Activated naive CD4-positive, alpha-beta T cell treated with anti-CD3 and anti-CD28 coated beads for 36 hours (primary cell): Measurements from ENCODE around the gene ZC3H12C. TPM values are rescaled to one million over a fixed set of nuclear protein-coding genes. Genes with fewer than 3 reads are reported as not detected.

Experiments used
- CTCF ChIA-PET: fragments of 350-600 bp; sonication (Branson Sonifier 250); formaldehyde crosslinking; loops from one replicate; lab custom pipeline; 2021; ENCODE audit warnings: antibody characterized with exemption; lab: Charles Lee
- DNase-seq: peaks from one replicate; pipeline ENCODE4 v3.0.0-alpha.2; 2020
- H3K27ac Mint-ChIP-seq: one replicate; pipeline ENCODE4 v1.8.0; 2021; ENCODE audit warnings: mild to moderate bottlenecking, mixed read lengths
- H3K27me3 Mint-ChIP-seq: one replicate; pipeline ENCODE4 v1.8.0; 2021; ENCODE audit warnings: low read depth, mixed read lengths
- H3K36me3 Mint-ChIP-seq: one replicate; pipeline ENCODE4 v1.8.0; 2021; ENCODE audit warnings: low read depth, mixed read lengths
- H3K4me1 Mint-ChIP-seq: one replicate; pipeline ENCODE4 v1.8.0; 2021; ENCODE audit warnings: low read depth, mixed read lengths
- H3K4me3 Mint-ChIP-seq: one replicate; pipeline ENCODE4 v1.8.0; 2021; ENCODE audit warnings: mild to moderate bottlenecking, moderate library complexity, mixed read lengths
- H3K9me3 Mint-ChIP-seq: one replicate; pipeline ENCODE4 v1.8.0; 2021; ENCODE audit warnings: mixed read lengths
- intact Hi-C: fragments of 100-400 bp; cut with micrococcal nuclease; formaldehyde crosslinking; loops from one replicate; pipeline ENCODE4 v1.15.1; 2023
- total RNA-seq, 2 experiments: library from RNA; stranded (reverse); gene quantifications; one replicate each; pipeline ENCODE4 v1.2.3, GENCODE V29; 2021

Gene ZC3H12C
- total RNA-seq, 2 experiments from 2014 or later = not detected

DNA sequence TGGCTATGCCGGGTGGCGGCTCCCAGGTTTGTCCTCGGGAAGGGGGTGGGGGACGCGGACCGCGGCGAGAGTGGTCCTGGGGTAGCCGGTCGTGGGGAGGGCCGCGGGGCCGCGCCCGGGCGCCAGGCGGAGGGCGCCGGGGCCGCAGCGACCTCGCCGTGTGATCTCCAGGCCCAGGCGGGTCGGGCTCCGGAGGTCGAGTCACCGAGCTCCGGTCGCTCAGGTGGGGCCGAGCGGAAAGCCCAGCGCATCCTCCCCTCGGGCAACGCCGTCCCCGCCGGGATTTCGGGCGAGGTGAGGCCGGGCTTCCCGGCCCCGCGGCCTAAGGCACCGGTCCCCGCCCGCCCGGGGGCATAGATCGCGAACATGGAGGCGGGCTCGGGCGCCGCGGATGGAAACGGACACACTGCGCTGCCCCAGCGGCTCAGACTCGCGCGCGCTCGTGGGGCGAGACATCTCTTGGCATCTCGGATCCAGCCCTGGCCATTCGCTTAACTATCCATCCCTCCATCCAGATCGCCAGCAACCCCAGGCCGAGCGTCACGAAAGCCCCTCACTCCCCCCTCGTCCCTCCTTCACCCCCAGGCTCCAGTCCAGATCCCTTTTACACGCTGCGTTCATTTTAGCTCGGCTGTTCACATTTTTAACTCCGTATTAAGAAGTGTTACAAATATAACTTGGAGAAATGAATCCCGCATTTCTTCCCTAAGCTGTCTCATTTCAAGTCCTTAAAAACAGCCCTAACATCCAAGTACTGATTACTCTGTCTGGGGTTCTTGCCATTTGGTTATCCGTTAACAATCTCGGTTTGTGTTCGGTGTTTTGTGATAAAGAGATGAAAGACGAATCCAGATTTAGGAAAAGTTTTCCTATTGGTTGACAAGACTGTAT is 460 bp downstream of the ZC3H12C start:
- Mint-ChIP-seq H3K27me3 (peaks cover 45% of the 10 kb centered on the region), H3K36me3 (no peaks in the 10 kb centered on the region), H3K9me3 (no peaks in the 10 kb centered on the region), H3K4me3 (peak overlapping the region; percentile 51), H3K4me1 (peaks cover 11% of the 10 kb centered on the region), H3K27ac (no peak overlapping the region)
- intact Hi-C loops = loop anchor here (1.0 to 5.0 kb wide), 3 partner anchors 147 to 334 kb away; partner anchors contain the start of gene FDX1
- DNase-seq = no peak
- CTCF ChIA-PET = no interaction called here

DNA sequence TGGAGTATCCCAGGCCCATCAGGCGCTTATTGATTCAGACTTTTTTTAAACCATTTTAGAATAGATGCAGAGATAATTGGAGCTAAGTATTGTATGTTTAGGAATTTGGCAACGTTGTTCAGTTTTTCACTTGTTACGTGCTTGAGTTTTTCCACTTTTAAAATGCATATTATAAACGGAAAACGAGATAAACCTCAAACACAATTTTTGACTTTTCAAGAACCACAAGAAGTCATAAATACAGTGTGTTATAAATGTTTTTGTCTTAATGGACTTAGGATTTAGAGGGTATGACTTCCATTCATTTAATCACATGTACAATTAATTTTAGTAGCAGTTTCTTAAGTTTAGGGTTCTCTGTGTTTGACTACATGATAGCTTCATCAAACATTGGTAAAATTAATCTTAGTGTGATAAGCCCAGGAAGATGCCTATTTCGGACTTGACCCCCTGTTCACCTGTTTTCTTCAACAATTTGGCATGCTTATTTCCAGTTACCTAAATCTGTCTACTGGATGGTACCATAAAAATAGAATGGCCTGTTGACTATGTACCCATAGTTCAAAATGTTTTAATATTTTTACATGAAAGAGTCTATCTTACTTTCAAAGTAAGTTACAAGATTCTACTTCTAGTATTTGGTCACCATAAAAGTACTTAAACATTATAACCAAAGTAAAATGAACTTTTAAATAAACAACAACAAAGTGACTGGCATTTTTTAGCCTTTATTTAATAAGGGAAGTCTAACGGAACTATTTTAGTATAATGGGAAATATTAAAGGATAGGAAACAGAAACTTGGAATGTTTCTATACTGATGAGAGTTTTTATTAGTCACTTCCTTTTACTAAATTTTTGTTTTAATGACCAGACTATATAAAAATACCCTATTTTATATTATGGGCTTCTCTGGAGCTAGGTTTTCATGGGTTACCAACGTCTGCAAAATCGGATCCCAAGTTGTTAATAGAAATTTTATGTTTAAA is 1.4 kb downstream of the ZC3H12C start:
- no peaks in the 10 kb centered on the region for H3K9me3 Mint-ChIP-seq
- CTCF ChIA-PET = no interaction called here

DNA sequence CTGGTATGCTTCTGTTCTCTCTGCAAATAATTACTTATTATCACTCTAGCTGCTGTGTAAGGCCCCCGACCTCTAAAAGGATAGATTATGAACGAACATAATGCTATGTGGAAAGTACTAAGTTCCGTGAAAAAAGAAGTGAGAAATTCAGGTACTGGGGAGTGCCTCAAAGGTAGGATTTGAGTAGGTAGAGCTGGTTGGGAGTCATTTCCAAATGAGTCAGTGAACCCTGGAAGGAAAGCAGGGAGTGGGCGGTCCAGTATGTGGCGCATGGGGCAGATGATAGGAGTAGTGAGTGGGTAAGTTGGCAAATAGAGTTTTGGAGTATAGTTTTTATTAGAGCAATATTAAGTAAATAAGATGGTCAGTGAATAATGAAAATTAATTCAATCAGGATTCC is 2.4 kb downstream of the ZC3H12C start:
- Mint-ChIP-seq H3K4me3 (no peak overlapping the region), H3K27me3 (peaks cover 45% of the 10 kb centered on the region), H3K27ac (no peak overlapping the region), H3K36me3 (no peaks in the 10 kb centered on the region), H3K4me1 (peaks cover 11% of the 10 kb centered on the region), H3K9me3 (no peaks in the 10 kb centered on the region)
- no peak for DNase-seq
- intact Hi-C loops = no loop called here
- CTCF ChIA-PET = no interaction called here

More for the DNA sequence above, 1.4 kb downstream of the ZC3H12C start:
- H3K36me3 Mint-ChIP-seq = no peaks in the 10 kb centered on the region
- DNase-seq = no peak
- H3K27me3 Mint-ChIP-seq = peaks cover 45% of the 10 kb centered on the region
- intact Hi-C loops = loop anchor here (1.0 to 5.0 kb wide), 2 partner anchors 148 to 333 kb away; partner anchors contain the start of gene FDX1
- peaks cover 11% of the 10 kb centered on the region for H3K4me1 Mint-ChIP-seq
- peak overlapping the region; percentile 51 for H3K4me3 Mint-ChIP-seq
- H3K27ac Mint-ChIP-seq = no peak overlapping the region

DNA sequence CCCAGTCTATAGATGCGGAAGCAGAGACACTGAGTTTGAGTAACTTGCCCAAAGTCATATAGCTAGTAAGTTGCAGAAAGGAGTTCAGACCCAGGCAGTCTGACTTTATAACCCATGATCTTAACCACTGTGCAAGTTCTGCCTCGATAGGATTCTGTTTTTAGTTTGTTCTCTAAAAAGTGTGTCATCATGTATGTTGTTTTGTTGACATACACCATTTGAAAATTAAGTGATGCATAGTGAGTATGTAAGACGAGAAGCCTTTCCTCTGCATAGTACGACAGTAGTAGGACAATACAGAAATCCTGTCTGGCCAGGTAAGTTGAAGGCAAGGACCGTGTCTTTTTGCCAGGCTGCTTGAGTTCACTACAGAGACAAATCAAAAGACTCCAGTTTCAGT is 3.3 kb downstream of the ZC3H12C start:
- Mint-ChIP-seq H3K27ac (no peak overlapping the region), H3K27me3 (peaks cover 37% of the 10 kb centered on the region), H3K36me3 (no peaks in the 10 kb centered on the region), H3K4me3 (no peak overlapping the region), H3K9me3 (no peaks in the 10 kb centered on the region), H3K4me1 (peaks cover 11% of the 10 kb centered on the region)
- no peak for DNase-seq
- intact Hi-C loops = no loop called here
- CTCF ChIA-PET = no interaction called here

DNA sequence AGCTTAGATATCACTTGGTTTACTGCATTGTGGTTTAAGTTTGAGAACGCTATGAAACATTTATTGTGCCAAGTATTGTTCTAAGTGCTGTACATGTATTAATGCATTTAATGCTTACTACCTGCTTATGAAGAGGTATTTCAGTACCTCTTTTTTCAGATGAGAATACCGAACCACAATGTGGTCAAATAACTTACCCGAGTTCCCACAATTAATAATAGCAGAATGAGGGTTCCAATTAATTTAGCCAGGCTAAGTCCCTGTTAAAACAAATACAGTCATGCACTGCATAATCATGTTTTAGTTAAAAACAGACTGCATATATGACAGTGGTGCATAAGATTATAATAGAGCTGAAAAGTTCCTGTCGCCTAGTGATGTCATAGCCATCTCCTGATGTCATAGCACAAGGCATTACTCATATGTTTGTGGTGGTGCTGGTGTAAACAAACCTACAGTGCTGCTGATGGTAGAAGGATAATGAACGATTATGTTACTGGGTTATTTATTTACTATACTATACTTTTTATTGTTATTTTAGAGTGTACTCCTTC is 4.3 kb downstream of the ZC3H12C start:
- H3K4me1 Mint-ChIP-seq = peaks cover 8% of the 10 kb centered on the region
- CTCF ChIA-PET = no interaction called here
- H3K27me3 Mint-ChIP-seq = peaks cover 28% of the 10 kb centered on the region
- intact Hi-C loops = no loop called here
- DNase-seq = no peak
- no peak overlapping the region for H3K27ac Mint-ChIP-seq
- H3K36me3 Mint-ChIP-seq = no peaks in the 10 kb centered on the region
- no peak overlapping the region for H3K4me3 Mint-ChIP-seq
- H3K9me3 Mint-ChIP-seq = no peaks in the 10 kb centered on the region

DNA sequence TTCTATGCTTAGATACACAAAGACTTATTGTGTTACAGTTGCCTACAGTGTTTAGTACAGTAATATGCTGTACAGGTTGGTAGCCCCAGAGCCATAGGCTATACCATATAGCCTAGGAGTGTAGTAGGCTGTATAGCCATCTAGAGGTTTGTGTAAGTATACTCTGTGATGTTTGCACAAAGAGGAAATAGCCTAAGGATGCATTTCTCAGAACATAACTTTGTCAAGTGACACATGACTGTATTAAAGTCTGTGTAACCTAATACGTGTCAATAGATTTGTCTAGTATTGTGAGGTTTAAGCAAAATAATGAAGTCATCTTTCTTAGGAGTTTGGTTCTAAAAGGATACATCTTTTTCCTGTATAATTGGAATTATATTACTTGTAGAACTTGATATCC is 5.5 kb downstream of the ZC3H12C start:
- H3K36me3 Mint-ChIP-seq = no peaks in the 10 kb centered on the region
- intact Hi-C loops = no loop called here
- H3K4me1 Mint-ChIP-seq = peaks cover 6% of the 10 kb centered on the region
- H3K27me3 Mint-ChIP-seq = peaks cover 25% of the 10 kb centered on the region
- H3K4me3 Mint-ChIP-seq = no peak overlapping the region
- no peaks in the 10 kb centered on the region for H3K9me3 Mint-ChIP-seq
- no peak overlapping the region for H3K27ac Mint-ChIP-seq
- CTCF ChIA-PET = no interaction called here
- no peak for DNase-seq

DNA sequence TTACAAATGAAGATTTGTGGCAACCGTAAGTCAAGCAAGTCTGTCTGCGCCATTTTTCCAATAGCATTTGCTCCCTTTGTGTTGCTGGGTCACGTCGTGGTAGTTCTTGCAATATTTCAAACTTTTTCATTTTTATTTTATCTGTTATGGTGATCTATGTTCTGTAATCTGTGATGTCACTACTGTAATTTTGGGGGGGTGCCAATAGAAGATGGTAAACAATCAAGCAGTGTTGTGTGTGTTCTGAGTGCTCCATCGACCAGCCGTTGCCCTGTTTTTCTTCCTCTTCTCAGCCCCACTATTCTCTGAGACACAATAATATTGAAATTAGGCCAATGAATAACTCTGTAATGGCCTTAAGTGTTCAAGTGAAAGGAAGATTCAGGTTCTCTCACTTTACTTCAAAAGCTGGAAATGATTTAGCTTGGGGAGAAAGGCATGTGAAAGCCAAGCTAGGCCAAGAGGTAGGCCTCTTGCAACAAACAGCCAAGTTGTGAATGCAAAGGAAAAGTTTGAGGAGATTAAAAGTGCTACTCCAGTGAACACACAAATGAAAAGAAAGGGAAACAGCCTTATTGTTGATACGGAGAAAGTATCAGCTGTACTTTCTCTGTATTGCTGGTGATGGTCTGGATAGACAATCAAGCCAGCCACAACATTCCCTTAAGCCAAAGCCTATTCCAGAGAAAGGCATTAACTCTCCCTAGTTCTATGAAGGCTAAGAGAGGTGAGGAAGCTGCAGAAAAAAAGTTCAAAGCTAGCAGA is 7.5 kb downstream of the ZC3H12C start:
- CTCF ChIA-PET = no interaction called here
- Mint-ChIP-seq H3K27ac (no peak overlapping the region), H3K4me1 (no peaks in the 10 kb centered on the region), H3K36me3 (no peaks in the 10 kb centered on the region), H3K4me3 (no peak overlapping the region), H3K27me3 (peaks cover 15% of the 10 kb centered on the region), H3K9me3 (no peaks in the 10 kb centered on the region)
- intact Hi-C loops = no loop called here
- no peak for DNase-seq

DNA sequence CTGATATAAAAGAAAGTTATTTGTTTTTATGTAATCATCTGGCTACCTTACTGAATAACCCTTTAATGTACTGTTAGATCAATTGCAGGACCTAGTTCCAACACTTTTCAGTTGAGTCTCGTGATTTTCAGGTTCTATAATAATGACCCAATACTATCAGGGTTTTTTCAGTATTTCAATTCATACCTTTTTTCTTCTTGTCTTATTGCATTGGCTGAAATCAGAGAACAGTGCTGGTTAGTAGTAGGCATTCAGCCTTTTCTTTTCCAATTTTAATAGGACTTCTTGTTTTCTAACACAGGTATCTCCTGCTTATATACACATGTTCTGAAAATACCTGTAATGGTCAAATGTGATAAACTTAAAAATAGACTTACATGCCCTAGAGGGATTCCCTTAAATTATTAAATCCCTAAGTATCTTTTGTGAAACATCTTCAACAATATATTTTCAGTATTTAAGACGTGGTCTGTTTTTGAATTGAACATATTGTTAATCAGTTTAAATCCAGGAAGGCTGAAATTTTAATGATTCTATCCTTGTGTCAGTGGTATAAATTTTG is 13.6 kb downstream of the ZC3H12C start:
- intact Hi-C loops = no loop called here
- Mint-ChIP-seq H3K4me1 (no peaks in the 10 kb centered on the region), H3K27ac (no peak overlapping the region), H3K9me3 (no peaks in the 10 kb centered on the region), H3K27me3 (peaks cover 8% of the 10 kb centered on the region), H3K4me3 (no peak overlapping the region), H3K36me3 (no peaks in the 10 kb centered on the region)
- CTCF ChIA-PET = no interaction called here
- no peak for DNase-seq

DNA sequence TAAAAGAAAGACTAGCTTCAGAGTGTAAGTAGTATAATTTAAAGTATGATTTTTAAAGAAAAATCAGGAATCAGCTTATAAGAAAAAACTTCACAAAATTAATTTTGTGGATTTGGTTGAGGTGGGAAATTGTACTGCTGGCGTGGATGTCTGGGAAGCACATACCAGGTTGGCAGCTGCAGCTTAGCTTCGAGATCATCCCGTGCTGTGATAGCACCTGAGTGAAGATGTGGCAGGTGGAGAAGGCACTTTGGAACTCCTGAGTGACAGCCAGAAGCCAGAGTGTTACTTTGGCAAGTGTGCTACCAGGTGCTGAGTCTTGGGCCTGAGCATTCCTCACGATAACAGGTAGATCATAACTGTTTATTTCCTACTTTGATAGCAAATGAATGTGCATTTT is 17.7 kb downstream of the ZC3H12C start:
- CTCF ChIA-PET = interaction anchor here (0.6 kb wide), 1 partner anchor 1392 kb away, joined by 5 read pairs; no protein-coding TSS in a partner anchor
- no peak for DNase-seq
- H3K9me3 Mint-ChIP-seq = no peaks in the 10 kb centered on the region
- intact Hi-C loops = no loop called here
- H3K27ac Mint-ChIP-seq = no peak overlapping the region
- H3K36me3 Mint-ChIP-seq = no peaks in the 10 kb centered on the region
- no peaks in the 10 kb centered on the region for H3K4me1 Mint-ChIP-seq
- H3K27me3 Mint-ChIP-seq = peaks cover 12% of the 10 kb centered on the region
- no peak overlapping the region for H3K4me3 Mint-ChIP-seq

DNA sequence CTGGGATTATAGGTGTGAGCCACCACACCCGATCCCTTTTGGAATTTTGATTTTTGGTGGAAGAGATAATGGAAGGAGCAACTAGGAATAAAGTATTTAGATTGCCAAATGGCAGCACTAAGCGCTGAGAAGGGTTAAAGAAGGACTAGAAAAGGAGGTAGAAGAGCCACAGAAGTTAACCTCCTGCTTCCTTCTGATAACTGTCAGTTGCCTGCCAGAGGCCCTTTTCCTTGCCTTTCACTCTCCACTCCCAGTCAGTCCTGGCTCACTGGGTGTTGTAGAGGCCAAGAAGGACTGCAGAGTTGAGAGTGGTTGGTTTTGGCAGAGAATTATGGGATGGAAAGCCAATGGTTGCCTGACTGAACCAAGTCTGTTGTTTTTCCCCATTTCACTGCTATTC is 19.3 kb downstream of the ZC3H12C start:
- CTCF ChIA-PET = no interaction called here
- Mint-ChIP-seq H3K4me3 (no peak overlapping the region), H3K4me1 (no peaks in the 10 kb centered on the region), H3K27me3 (peaks cover 7% of the 10 kb centered on the region), H3K9me3 (no peaks in the 10 kb centered on the region), H3K36me3 (no peaks in the 10 kb centered on the region), H3K27ac (no peak overlapping the region)
- no peak for DNase-seq
- intact Hi-C loops = no loop called here

DNA sequence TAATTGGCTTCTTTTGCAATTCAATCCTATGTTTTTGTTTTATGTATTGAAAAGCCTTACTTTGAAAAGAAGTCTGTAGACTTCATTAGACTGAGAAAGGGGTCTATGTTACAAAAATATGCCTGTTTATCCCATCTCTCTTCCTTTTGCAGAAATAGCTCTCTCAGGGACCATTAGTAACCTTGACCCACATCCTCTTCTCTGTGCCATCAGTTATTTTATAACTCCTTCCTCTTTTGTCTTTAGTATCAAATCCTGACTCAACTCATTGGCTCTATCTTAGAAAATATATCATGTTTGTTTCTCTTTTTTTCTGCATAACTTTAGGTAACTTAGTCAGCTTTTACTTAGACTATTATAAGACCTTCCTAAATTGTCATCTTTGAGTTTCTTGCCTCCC is 20.3 kb downstream of the ZC3H12C start:
- H3K27me3 Mint-ChIP-seq = peaks cover 7% of the 10 kb centered on the region
- H3K4me3 Mint-ChIP-seq = no peak overlapping the region
- no peaks in the 10 kb centered on the region for H3K4me1 Mint-ChIP-seq
- no peak overlapping the region for H3K27ac Mint-ChIP-seq
- DNase-seq = no peak
- H3K36me3 Mint-ChIP-seq = no peaks in the 10 kb centered on the region
- no peaks in the 10 kb centered on the region for H3K9me3 Mint-ChIP-seq
- intact Hi-C loops = no loop called here
- CTCF ChIA-PET = no interaction called here
